ENCODE data around the gene LPP.

The LPP gene

DNA sequence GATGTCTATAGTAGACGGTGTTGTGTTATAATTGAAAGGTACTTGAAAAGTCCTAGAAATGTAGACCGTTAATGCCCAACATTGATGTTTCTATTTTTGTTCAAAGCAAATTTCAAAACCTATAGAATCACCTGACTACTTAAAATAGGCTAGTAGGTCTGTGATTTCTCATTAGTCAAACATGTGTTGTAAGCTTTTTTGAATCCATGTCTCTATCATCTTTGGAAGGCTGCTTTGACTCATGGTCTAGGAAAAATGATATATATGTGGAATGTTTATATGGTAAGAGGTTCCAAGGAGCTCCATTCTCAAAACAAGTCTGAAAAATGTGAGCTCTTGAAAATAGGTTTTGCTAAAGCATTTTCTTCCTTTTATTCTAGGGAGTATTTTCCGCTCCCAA, 375.3 kb downstream of the LPP start:
- FAIRE-seq: no peak

- FAIRE-seq: no peak
Observed at GRCh38 chr3:188530226-188530625, 376.3 kb downstream of the LPP start.

- FAIRE-seq: no peak
Observed at GRCh38 chr3:188531210-188531609, 377.3 kb downstream of the LPP start.

- FAIRE-seq: no peak
Observed at GRCh38 chr3:188533172-188533571, 379.2 kb downstream of the LPP start.

DNA sequence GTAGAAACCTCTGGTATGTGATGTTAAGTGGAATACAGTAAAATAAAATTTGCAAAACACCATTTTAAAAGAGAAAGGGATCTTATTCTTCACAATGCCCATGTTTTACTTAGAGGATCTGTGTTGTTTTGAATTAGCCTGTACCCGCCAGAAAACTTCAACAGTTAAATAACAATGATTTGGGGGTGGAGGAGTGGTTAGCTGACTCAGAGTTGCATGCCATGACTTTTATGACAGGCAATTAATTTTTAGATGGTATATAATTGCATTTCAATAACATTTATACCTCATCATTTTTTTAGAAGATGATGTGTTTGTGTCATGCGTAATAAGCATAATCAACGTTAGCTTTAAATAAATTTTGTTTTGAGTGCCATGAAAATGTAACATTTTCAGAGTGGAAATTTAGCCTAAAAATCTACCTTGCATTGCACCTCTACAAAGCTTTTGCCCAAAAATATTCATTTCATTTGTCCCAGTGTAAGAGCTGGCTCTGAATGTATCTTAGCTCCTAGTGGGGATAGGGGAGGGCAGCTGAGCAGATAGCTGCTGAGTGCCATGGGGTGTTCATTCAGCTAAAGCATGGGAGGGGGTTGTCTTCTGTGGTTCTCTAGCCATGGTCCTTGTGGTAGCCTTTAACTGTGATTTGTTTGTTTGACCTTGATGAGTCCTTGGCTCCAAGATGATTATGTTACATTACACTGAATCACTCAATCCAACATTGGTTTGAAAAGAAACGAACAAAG, 379.8 kb downstream of the LPP start:
- no peak for FAIRE-seq

GRCh38 chr3:188534633-188535032, 380.7 kb downstream of the LPP start:
- no peak for FAIRE-seq

DNA sequence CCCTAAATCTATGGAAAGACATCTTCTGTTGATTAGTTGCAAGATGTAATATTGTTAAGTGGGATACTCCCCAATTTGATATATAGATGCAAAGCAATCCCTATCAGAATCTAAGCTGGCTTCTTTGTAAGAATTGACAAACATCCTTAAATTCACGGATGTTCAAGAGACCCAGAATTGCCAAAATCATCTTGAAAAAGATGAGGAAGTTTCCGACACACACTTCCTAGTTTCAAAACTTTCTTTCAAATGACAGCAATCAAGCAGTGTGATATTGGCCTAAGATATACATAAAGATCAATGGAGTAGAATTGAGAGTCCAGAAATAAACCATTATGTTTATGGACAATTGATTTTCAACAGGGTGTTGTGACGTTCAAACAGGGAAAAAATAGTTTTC, 383.6 kb downstream of the LPP start:
- FAIRE-seq: no peak

DNA sequence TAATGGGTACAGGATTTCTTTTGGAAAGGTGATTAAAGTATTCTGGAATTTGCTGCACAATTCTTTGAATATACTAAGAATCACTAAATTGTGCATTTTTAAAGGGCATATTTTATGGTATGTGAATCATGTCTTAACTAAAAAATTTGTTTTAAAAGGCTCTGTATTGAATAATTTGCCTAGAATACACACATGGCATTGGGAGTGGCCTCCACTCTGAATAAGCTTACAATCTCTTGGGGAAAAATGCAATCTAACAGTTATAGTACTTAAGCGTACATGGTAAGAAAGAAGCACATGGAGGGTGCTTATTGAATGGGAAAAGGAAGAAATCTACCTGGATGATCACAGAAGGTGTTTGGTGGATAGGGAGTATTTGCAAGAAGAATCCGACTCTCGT, 385.1 kb downstream of the LPP start:
- FAIRE-seq: no peak

DNA sequence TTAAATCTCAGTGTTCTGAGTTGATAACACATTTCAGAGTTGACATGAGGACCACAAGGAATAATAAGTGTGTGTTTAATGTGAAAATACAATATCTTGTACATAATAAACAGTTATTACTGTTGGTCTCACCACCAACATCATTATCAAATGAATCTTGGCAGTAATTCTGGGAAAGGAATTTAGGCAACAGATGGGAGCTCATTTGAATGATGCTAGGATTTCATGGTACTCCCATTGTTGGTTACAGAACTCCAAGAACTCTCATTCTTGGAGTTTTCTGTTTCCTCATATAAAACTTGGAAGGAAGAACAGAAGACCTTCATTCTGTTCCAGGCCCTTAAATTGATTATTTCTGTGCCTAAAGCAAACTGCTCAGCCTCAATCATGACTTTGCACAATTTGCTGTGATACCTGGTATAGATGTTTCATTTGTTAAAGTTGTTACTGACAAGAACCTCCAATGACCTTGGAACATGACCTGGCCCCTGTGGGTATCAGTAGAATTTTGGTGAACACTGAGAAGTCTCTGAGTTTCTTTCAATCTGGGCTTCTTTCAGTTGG, 385.8 kb downstream of the LPP start:
- no peak for FAIRE-seq

DNA sequence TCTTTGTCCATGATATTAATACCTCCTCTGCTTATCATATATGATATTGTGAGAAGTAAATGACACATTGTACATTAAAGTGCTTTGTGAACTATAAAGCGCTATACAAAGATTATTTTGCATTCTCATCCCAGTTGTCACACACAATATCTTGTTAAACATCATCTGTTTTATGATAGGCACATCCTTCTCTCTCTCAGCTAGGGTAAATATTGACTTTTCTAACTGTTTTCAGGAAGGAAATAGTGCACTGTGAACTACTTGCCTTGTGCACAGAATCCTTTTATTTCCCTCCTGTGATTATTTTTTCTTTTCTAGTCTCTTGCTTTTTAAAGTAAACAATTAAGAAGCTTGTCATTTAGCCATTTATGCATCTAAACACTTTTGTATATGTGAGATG, 388.2 kb downstream of the LPP start:
- FAIRE-seq: no peak

DNA sequence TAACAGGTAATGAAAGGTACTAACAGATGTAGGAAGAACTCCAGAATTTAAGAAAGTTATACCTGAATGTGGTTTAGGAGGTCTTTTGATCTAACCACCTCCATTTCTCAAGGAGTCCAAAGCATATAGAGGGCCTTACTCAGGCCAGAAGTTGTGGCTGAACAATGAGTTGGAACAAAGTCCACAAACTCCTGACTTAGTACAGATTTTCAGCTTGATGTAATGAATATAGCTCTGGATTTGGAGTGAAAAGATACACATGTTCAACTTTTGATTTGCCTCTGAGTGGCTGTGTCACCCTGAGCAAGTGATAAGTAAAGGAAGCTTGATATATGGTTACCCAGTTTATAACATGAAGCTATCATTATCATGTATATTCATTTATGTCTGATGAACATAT, 390.1 kb downstream of the LPP start:
- FAIRE-seq: no peak

GRCh38 chr3:188546835-188547670, 393.1 kb downstream of the LPP start:
- no peak for FAIRE-seq

GRCh38 chr3:188553569-188553968, 399.6 kb downstream of the LPP start:
- FAIRE-seq: no peak

- FAIRE-seq: no peak
Observed at GRCh38 chr3:188554404-188554803, 400.4 kb downstream of the LPP start.

GRCh38 chr3:188557235-188557634, 403.3 kb downstream of the LPP start:
- FAIRE-seq: no peak

- FAIRE-seq: no peak
Observed at GRCh38 chr3:188558343-188559071, 404.6 kb downstream of the LPP start.

GRCh38 chr3:188559072-188559429, 405.1 kb downstream of the LPP start:
- FAIRE-seq: no peak

DNA sequence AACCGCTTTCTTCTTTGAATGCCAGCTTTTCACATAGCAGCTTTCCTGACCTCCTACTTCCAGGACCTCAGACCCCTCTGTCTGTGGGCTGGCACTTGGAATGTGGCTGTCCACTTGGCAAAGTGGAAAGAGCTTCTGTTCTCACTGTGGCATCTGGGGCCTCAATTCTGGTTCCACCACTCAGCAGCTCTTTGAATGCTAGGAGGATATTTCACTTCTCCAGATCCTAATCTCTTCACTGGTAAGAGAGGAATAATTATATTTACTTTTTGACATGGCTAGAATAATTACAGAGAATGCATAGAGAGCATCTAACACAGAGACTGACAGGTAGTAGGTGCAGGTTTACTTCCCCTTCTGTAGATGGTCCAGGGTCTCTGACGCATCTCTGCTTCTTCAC, 405.9 kb downstream of the LPP start:
- FAIRE-seq: no peak

DNA sequence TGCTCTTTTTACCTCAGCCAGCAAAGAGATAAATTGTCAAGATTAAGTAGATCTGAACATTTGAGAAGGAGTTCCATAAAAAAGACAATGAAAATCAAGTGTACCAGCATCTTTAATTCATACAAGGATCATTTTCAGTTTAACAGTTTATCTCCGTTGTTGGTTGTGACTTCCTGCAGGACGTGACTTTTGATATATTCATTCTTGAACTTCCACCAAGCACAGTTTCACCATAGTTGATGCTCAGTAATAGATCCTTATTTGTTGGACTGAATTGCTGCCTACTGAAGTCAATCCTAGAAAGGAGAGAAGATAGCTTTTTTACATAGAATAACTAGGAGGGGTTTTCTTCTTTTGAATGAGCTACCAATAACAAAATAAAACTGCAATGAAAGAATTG, 408.2 kb downstream of the LPP start:
- FAIRE-seq: no peak

- FAIRE-seq: no peak
Observed at GRCh38 chr3:188567478-188568195, 413.7 kb downstream of the LPP start.

DNA sequence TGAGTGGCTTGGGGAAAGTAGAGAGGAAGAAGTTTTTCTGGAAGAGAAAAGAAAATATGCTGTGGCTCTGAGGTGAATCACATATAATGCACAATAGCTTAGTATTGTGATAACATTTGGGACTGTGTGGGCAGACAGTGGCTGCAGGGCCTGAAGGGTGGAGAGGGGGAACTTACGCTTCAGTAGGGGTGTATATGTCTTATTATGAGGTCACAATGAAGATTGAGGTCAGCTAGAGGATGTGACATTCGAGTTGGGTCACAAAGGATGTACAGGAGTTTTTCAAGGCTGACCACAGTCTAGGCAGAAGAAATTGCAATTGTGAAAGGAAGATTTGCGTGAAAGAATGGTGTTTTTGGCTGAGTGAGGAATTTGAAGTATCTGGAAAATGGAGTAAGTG, 414.8 kb downstream of the LPP start:
- no peak for FAIRE-seq

GRCh38 chr3:188571531-188572095, 417.7 kb downstream of the LPP start:
- no peak for FAIRE-seq
